ENCODE measurements around the gene KRT83.

The KRT83 gene

GRCh38 chr12:52331039-52331438 lies 9.8 kb upstream of the KRT83 start:
- DNase-seq = no peak

GRCh38 chr12:52327830-52328500 lies 6.8 kb upstream of the KRT83 start:
- no peak for DNase-seq

- DNase-seq = peak; percentile 93
Observed at GRCh38 chr12:52327052-52327829, 6.0 kb upstream of the KRT83 start.

GRCh38 chr12:52324153-52324444 lies 2.9 kb upstream of the KRT83 start:
- DNase-seq = no peak

- no peak for DNase-seq
Observed at GRCh38 chr12:52323416-52324152, 2.4 kb upstream of the KRT83 start.

GRCh38 chr12:52323001-52323400 lies 1.8 kb upstream of the KRT83 start:
- no peak for DNase-seq

- no peak for DNase-seq
Observed at GRCh38 chr12:52322069-52322468, 871 bp upstream of the KRT83 start.

- DNase-seq = no peak
Observed at GRCh38 chr12:52321418-52321817, 220 bp upstream of the KRT83 start.

- DNase-seq = no peak
Observed at GRCh38 chr12:52319097-52319496, 2.1 kb downstream of the KRT83 start.

GRCh38 chr12:52318241-52318990 lies 2.8 kb downstream of the KRT83 start:
- no peak for DNase-seq

GRCh38 chr12:52317468-52318052 lies 3.6 kb downstream of the KRT83 start:
- no peak for DNase-seq

- DNase-seq = no peak
Observed at GRCh38 chr12:52316701-52317100, 4.5 kb downstream of the KRT83 start.

GRCh38 chr12:52316290-52316689 lies 4.9 kb downstream of the KRT83 start:
- no peak for DNase-seq

GRCh38 chr12:52315721-52316120 lies 5.5 kb downstream of the KRT83 start:
- peak; percentile 55 for DNase-seq

- DNase-seq = no peak
Observed at GRCh38 chr12:52314511-52314910, 6.7 kb downstream of the KRT83 start.

GRCh38 chr12:52313926-52314325 lies 7.3 kb downstream of the KRT83 start:
- DNase-seq = no peak

- no peak for DNase-seq
Observed at GRCh38 chr12:52313461-52313860, 7.7 kb downstream of the KRT83 start.

- DNase-seq = no peak
Observed at GRCh38 chr12:52312086-52312485, 9.1 kb downstream of the KRT83 start.

GRCh38 chr12:52311285-52311648 lies 9.9 kb downstream of the KRT83 start:
- DNase-seq = no peak

GRCh38 chr12:52310622-52311284 lies 10.4 kb downstream of the KRT83 start:
- no peak for DNase-seq

GRCh38 chr12:52308806-52309425 lies 12.3 kb downstream of the KRT83 start:
- no peak for DNase-seq
